ENCODE results near the gene ADCY9. TPM values are rescaled to one million over a fixed set of nuclear protein-coding genes. Genes with fewer than 3 reads are reported as not detected.

Gene ADCY9
- total RNA-seq, 4 donors from 2014 or later = 6.3 to 22.3 (median 11.2) TPM

DNA sequence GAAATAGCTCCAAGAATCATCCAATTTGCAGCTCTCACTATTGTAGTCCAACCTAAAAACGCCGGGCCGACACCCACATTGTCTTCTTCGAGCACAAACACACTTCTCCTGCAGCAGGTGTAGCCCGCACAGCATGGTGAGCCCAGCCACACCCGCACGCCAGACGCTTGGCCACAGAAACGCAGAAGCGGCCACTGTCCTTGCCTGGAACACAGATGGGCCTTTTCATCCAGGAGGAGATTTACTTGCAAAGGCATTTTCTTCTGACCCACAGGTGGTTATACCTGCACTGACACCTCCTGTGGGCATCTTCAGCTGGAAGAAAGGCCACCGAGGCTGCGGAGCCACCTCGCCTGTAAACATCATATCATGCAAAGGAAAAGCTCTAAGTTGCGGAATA, 98.4 kb downstream of the ADCY9 start:
- Histone ChIP-seq H3K27me3 (peaks cover 0 to 33% (median 0%) of the 10 kb centered on the region in 4 donors), H3K4me1 (peaks cover 0 to 57% (median 16%) of the 10 kb centered on the region in 3 donors), H3K27ac (no peak overlapping the region), H3K4me3 (no peak overlapping the region), H3K36me3 (no peaks in the 10 kb centered on the region), H3K9me3 (no peaks in the 10 kb centered on the region)
- TF ChIP-seq POLR2A (IDR thresholded peaks at IDR 0.05) = no peak
- TF ChIP-seq, protein P1, sequence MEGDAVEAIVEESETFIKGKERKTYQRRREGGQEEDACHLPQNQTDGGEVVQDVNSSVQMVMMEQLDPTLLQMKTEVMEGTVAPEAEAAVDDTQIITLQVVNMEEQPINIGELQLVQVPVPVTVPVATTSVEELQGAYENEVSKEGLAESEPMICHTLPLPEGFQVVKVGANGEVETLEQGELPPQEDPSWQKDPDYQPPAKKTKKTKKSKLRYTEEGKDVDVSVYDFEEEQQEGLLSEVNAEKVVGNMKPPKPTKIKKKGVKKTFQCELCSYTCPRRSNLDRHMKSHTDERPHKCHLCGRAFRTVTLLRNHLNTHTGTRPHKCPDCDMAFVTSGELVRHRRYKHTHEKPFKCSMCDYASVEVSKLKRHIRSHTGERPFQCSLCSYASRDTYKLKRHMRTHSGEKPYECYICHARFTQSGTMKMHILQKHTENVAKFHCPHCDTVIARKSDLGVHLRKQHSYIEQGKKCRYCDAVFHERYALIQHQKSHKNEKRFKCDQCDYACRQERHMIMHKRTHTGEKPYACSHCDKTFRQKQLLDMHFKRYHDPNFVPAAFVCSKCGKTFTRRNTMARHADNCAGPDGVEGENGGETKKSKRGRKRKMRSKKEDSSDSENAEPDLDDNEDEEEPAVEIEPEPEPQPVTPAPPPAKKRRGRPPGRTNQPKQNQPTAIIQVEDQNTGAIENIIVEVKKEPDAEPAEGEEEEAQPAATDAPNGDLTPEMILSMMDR (IDR thresholded peaks at IDR 0.05) = no peak
- WGBS, 2 donors = 89 to 93% methylated on average over 14 of the region's 14 CpGs
- DNase-seq = no peak
- intact Hi-C loops (cut with DNase I) = no loop called here

DNA sequence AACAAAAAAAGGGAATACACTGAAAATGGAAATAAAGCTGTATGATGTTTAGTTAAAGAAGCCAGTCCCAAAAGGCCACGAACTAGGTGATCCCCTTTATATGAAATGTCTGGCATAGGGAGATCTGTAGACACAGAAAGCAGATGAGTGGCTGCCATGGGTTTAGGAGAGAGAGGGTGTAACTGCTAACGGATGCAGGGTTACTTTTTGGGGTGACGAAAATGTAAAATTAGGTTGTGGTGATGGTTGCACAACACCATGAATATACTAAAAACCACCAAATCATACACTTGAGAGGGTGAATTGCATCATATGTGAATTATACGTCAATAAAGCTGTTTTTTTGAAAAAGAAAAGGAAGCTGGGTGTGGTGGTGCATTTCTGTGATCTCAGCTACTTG, 99.6 kb downstream of the ADCY9 start:
- intact Hi-C loops (cut with DNase I) = no loop called here
- DNase-seq = no peak
- H3K36me3 ChIP-seq = no peaks in the 10 kb centered on the region
- H3K4me3 ChIP-seq = no peak overlapping the region
- TF ChIP-seq POLR2A (IDR thresholded peaks at IDR 0.05) = no peak
- TF ChIP-seq, protein P1 (IDR thresholded peaks at IDR 0.05) = no peak
- peaks cover 0 to 23% (median 0%) of the 10 kb centered on the region in 4 donors for H3K27me3 ChIP-seq
- no peaks in the 10 kb centered on the region for H3K9me3 ChIP-seq
- 54 to 66% methylated on average over 4 of the region's 4 CpGs for WGBS, 2 donors
- peaks cover 0 to 60% (median 18%) of the 10 kb centered on the region in 3 donors for H3K4me1 ChIP-seq
- H3K27ac ChIP-seq = peak overlapping the region in 1 of 4 donors; percentile 21

DNA sequence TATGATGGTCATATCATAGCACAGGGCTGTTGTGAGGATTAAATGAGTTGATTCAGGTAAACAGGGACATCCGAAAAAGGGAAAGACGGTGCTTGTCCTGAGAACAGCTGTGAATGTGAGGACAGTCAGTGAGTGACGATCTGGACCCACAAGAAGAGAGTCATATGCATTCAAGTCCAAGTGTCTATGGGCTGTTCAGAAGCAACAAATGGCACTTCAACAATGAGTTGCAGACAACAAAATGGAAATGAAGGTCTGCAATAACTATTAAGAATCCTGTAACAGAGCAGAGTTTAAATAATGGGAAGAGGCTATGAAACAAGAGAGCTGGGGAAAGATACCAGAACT, 100.3 kb downstream of the ADCY9 start:
- peaks cover 0 to 60% (median 18%) of the 10 kb centered on the region in 3 donors for H3K4me1 ChIP-seq
- intact Hi-C loops (cut with DNase I) = no loop called here
- no peak for DNase-seq
- WGBS, 2 donors = 82 to 85% methylated on average over 3 of the region's 3 CpGs
- peak overlapping the region in 1 of 4 donors; percentile 21 for H3K27ac ChIP-seq
- TF ChIP-seq, protein P1 (IDR thresholded peaks at IDR 0.05) = no peak
- TF ChIP-seq POLR2A (IDR thresholded peaks at IDR 0.05) = no peak
- H3K27me3 ChIP-seq = peaks cover 0 to 20% (median 0%) of the 10 kb centered on the region in 4 donors
- no peaks in the 10 kb centered on the region for H3K9me3 ChIP-seq
- H3K36me3 ChIP-seq = no peaks in the 10 kb centered on the region
- H3K4me3 ChIP-seq = no peak overlapping the region

DNA sequence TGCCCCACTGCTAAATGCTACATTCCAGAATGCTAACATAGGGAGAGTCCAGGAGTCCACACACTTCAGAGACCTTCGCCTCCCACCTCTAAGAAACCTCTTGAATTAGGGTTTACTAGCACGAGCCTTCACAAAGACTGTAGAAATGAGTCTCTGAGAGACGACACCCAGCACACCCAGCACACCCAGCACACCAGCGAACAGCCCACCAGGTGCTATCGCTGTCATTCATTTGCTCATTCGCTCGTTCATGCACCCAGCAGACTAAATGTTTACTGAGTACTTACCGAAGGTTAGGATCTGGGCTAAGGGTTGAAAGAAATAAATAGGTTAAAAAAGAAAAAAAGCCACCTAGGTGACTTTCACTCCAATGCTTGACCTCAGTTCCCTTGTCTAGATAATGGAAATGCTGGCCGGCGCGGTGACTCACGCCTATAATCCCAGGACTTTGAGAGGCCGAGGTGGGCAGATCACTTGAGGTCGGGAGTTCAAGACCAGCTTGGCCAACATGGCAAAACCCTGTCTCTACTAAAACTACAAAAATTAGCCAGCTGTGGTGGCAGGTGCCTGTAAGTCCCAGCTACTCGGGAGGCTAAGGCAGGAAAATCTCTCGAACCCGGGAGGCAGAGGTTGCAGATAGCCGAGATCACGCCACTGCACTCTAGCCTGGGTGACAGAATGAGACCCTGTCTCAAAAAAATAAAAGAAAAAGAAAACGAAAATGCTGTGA, 100.8 kb downstream of the ADCY9 start:
- Histone ChIP-seq H3K9me3 (no peaks in the 10 kb centered on the region), H3K27ac (peak overlapping the region in 1 of 4 donors; percentile 77), H3K4me1 (peaks cover 0 to 56% (median 14%) of the 10 kb centered on the region in 3 donors), H3K27me3 (peaks cover 0 to 18% (median 0%) of the 10 kb centered on the region in 4 donors), H3K4me3 (no peak overlapping the region), H3K36me3 (no peaks in the 10 kb centered on the region)
- no peak for TF ChIP-seq POLR2A (IDR thresholded peaks at IDR 0.05)
- TF ChIP-seq, protein P1 (IDR thresholded peaks at IDR 0.05) = no peak
- 84 to 86% methylated on average over 11 to 18 of the region's 20 CpGs for WGBS, 2 donors
- no peak for DNase-seq
- intact Hi-C loops (cut with DNase I) = no loop called here

DNA sequence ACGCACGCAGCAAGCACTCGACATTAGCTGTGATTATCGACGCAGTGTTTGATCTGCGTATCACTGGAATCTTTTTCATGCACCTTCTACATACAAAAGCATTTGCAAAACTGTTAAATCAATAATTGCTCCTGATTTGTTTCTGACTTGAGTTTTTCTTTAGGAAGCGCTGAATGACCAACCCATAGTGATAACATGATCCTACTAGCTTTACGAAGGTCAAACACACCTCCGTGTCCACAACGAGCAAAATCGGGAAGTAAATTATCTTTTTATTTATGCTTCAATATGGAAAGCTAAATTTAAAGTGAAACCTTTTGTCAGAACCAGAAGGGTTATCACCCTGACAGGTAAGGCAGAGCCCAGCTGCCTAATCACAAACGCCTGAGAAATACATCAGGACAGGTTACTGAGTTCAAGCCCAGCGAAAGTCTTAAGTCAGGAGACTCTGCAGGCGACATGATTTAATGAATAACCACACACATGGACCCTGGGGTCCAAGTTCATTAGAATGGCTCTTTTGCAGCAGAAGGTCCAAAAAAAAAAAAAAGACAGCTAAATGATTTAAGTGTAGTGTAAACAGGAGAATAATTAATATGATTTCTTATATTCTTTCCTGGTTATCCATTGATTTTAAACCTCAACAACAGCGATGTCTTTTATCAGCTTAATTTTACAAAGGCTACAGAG, 104.2 kb downstream of the ADCY9 start:
- no peak overlapping the region for H3K27ac ChIP-seq
- no peaks in the 10 kb centered on the region for H3K9me3 ChIP-seq
- peaks cover 0 to 4% (median 0%) of the 10 kb centered on the region in 4 donors for H3K27me3 ChIP-seq
- DNase-seq = no peak
- intact Hi-C loops (cut with DNase I) = no loop called here
- 84 to 90% methylated on average over 15 of the region's 15 CpGs for WGBS, 2 donors
- H3K4me3 ChIP-seq = no peak overlapping the region
- TF ChIP-seq POLR2A (IDR thresholded peaks at IDR 0.05) = no peak
- TF ChIP-seq, protein P1 (IDR thresholded peaks at IDR 0.05) = no peak
- no peaks in the 10 kb centered on the region for H3K36me3 ChIP-seq
- H3K4me1 ChIP-seq = peaks cover 0 to 31% (median 6%) of the 10 kb centered on the region in 3 donors

Data from esophagus squamous epithelium (tissue), 5 donors.